Adipose tissue (tissue), 3 donors: Measurements from ENCODE around the gene SAMHD1. TPM values are rescaled to one million over a fixed set of nuclear protein-coding genes. Genes with fewer than 3 reads are reported as not detected.

Experiments used
- H3K27ac ChIP-seq: one replicate; pipeline ENCODE4 v1.5.1; 2013; ENCODE audit warnings: low read depth, low read length
- WGBS, 3 donors: extraction: QIAGEN DNeasy Blood & Tissue Kit; methylation state at CpG; one replicate each; pipeline ENCODE4 v1.1.7; 2013; 5-methylcytosine and 5-hydroxymethylcytosine counted together
- polyA plus RNA-seq, 3 donors: library from polyadenylated mRNA; stranded (reverse); fragments of 200-250 nt; gene quantifications; one replicate each; pipeline ENCODE4 v1.2.3, GENCODE V29; 2013
- donor health status: healthy with polysubstance abuse.
- donor health status: Bipolar disorder and iron deficiency.
- donor health status: healthy.

SAMHD1 gene
- polyA plus RNA-seq, 3 donors, result 45.6 to 179 (median 60.1) TPM

DNA sequence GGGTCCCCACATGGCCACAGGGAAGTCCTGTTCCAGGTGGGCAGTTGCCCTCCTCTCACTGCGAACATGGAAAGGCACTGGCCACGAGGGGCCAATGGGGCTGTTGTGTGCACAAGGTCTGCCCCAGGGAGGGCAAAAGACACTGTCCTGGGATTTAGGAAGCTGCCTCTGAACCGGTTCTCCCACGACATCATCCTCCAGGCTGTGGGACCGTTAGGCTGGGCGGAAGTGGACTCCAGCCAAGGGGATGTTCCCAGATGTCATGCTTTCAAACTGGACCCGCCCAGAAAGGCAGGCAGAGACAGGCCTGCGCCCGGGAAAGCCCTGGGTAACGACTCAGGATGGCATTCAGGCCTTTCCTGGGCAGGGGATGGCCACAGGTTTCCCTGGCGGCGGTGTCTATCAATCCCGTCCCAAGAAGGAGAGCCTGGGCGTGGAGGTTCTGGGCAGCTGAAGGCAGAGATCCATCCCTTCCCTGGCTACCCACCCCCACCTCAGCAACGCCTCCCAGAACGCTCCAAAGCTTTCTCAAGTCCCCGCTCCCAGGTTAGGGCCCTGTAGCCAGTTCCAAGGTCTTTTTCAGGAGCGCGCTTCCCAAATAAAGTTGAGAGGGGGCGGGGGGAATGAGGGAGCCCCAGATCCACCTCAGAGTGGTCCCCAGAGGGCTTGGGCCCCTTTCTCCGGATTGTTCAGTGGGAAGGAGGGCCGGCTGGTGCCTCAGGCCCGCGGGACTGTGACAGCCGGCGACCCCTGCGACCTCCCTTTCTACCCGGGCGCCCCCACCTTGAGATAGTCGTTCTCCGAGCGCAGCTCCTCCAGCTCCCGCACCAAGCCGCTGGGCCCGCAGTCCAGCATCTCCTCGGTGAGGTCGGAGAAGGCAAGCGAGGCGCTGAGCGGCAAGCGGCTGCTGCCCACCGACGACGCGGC lies 89.4 kb downstream of the SAMHD1 start:
- WGBS, 3 donors, result 22 to 39% (median 23%) methylated on average over 45 of the region's 45 CpGs
- H3K27ac ChIP-seq, result peak overlapping the region; percentile 52

DNA sequence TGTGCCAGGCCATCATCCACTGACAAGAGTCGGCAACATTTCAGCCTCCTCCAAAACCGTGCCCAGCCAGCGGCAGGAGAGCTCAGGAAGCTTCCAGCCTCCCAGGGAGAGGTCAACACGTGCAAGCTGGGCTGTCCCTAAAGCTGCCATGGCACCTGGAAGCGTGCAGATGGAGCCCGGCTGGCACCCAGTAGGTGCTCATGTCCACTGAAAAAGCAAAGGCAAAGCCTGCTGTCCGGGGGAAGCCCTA lies 90.0 kb downstream of the SAMHD1 start:
- 35 to 37% (median 35%) methylated on average over 7 of the region's 7 CpGs for WGBS, 3 donors
- H3K27ac ChIP-seq, result no peak overlapping the region

DNA sequence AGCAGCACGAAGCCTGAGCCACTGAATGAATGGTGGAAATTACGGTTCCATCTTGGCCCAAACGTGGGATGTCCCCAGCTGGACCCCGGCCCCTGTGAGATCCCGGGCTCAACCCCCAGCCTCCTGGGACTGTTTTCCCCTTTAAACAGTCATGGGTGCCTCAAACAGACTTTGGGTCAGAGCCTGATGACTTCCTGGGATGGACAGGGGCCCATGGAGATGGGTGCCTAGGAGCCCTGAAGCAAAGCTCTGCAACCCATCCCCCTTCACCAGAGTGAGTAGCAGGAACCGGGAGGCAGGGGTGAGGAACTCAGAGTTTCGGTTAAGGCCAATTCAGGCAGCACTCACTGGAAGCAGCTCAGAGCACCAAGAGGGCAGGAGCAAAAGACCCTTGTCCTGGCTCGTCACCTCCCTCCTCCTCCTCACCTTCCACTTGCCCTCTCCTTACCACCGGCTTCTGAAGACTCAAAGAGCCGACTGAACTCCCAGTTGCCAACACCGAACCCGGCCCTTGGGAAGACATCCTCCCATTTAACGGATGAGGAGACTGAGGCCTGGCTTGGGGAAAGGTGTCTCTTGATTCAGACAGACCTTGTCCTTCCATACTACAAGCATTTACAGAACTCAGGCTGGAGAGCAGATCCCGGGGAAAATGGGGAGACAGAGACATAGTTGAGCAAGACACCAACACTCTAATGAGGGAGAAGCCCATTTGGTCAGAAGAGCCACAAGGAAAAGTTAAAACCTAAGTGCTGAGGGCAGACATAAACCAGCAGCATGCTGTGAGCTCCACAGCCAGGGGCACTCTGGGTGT lies 90.5 kb downstream of the SAMHD1 start:
- no peak overlapping the region for H3K27ac ChIP-seq
- 69 to 86% (median 75%) methylated on average over 14 of the region's 14 CpGs for WGBS, 3 donors

DNA sequence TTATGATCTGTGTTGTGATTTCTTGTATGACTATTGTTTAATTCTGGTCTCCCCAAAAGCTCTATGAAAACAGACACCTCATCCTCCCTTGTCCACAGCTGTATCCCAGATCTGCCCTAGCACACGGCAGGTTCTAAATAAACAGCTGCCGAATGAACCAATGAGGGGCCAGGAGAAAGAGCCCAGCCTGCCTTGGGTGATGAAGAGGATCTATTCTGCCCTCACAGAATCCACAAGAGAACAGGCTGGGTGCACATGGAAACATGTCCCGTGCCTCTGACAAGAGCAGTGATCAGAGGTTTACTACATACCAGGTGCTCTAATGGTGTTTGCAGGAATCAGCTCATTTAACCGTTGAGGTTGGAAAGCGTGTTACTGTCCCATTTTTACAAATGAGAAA lies 91.2 kb downstream of the SAMHD1 start:
- H3K27ac ChIP-seq, result no peak overlapping the region
- 63 to 73% (median 69%) methylated on average over 5 of the region's 5 CpGs for WGBS, 3 donors

DNA sequence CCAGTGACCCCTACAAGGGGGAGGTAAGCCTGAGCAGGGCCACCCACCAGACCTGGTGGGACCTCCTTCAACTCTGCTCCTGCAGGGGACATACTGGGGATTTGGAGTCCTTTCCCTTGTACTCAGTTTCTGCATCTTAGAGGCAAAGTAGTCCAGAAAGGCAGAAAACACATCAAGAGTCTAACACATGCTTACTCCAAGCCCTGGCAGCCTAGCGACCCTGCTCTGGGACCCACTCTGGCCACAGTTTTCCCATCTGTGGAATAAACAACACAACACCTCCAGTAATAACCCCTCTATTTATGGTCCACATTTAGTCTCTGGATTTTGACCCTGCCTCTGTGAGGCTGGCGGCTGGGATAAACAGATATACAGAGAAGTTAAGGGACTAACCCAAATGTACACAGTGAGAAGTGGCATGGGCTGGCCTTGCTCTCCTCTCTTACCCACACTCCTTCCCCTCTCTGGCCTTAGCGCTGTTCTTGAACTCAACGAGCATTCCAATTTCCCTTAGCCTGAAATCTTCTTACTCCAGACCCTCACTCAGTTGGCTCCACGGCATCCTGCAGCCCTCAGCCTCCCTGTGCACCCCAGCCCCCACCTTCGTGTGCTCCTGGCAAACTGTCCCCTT lies 91.7 kb downstream of the SAMHD1 start:
- WGBS, 3 donors, result 48 to 77% (median 67%) methylated on average over 6 of the region's 6 CpGs
- no peak overlapping the region for H3K27ac ChIP-seq

DNA sequence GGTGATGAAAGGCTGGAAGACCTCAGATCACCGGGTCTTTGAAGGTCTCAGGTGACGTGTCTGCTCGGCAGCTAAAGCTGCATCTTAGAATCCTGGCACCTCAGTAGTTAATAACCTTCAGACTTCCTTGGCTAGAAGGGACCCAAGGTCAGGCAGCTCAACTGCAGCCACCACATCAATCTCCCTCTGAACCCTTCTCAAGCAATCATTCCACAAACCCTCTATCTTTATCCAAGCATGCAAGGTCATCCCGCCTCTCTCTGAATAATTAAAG lies 92.3 kb downstream of the SAMHD1 start:
- no peak overlapping the region for H3K27ac ChIP-seq
- WGBS, 3 donors, result 56 to 84% (median 70%) methylated on average over 4 of the region's 4 CpGs

DNA sequence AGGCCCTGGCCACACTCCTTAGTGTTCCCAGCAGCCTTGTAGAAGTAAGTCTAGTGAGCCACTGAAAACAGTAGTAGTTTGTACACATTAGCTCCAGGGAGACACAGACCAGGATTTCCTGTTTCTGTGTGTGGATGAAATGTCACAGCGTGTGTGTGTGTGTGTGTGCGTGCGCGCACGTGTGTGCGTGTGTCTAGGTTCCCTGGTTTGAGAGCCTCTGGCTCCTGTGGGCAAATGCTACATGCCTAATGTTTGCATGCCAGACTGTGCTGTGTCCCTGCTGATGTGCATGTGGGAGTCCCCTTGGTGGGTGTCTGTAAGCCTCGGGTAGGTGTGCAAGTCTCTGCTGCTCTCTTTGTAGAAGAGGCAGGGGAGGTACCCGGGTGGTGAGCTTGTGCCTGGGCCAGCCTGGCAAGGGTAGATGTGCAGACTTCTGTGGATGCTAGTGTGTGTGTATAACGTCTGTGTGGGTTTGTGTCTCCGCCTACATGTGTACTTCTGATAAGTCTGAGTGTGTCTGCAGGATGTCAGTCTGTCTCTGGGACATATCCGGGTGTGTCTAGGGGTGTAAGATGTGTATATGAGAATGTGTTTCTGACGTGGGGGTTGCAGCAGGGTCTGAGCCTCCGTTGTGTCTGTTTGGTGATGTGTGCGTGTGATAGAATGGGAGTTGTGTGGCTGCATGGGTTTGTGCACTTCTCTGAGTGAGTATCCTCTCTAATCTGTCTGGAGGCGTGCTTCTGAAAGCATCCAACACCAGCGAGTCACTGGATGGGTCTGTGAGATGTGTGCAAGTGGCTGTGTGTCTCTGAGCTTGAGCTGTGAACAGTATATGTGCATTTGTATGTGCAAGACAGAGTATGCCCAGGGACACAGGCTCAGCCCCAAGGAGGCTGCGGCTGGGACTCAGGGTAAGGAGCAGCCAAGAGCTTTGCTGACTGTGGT lies 94.5 kb downstream of the SAMHD1 start:
- H3K27ac ChIP-seq, result no peak overlapping the region
- 45 to 67% (median 46%) methylated on average over 17 of the region's 17 CpGs for WGBS, 3 donors

DNA sequence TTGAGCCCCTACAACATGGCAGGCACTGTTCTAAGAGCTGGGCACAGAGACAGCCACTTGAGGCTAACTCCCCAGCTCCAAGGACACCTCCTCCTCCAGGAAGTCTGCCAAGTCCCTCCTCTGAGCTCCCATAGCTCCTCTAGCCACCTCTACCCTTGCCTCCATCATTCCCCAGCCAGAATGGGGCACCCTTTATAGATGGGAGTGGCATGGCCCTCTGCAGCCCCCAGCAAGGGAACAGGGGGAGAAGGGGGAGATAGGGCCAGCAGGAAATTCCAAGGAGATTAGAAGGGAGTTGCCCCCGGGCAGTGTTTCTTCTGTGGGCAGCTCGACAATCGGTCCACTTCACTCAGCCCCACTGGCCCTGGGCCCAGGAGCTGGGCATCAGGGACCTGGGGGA lies 95.3 kb downstream of the SAMHD1 start:
- 54 to 83% (median 59%) methylated on average over 3 of the region's 3 CpGs for WGBS, 3 donors
- no peak overlapping the region for H3K27ac ChIP-seq

DNA sequence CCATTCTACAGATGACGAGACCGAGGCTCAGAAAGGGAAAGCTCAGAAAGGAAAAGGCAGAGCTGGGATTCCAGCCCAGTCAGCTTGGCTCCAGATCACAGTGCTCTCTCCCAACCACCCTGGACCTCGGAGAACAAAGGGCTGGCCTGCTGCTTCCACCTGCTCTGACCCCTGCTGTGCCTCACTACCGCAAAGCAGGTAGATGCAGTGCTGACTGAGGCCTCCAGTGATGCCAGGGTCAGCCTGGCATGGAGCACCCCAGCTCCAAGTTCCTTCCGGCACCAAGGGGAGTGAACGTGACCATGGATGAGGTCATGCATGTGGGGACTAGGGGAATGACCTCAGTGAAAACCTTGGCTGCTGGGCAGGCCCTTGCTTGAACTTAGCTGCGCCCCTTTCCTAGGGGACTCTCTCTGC lies 96.3 kb downstream of the SAMHD1 start:
- WGBS, 3 donors, result 60 to 81% (median 61%) methylated on average over 7 of the region's 7 CpGs
- no peak overlapping the region for H3K27ac ChIP-seq

DNA sequence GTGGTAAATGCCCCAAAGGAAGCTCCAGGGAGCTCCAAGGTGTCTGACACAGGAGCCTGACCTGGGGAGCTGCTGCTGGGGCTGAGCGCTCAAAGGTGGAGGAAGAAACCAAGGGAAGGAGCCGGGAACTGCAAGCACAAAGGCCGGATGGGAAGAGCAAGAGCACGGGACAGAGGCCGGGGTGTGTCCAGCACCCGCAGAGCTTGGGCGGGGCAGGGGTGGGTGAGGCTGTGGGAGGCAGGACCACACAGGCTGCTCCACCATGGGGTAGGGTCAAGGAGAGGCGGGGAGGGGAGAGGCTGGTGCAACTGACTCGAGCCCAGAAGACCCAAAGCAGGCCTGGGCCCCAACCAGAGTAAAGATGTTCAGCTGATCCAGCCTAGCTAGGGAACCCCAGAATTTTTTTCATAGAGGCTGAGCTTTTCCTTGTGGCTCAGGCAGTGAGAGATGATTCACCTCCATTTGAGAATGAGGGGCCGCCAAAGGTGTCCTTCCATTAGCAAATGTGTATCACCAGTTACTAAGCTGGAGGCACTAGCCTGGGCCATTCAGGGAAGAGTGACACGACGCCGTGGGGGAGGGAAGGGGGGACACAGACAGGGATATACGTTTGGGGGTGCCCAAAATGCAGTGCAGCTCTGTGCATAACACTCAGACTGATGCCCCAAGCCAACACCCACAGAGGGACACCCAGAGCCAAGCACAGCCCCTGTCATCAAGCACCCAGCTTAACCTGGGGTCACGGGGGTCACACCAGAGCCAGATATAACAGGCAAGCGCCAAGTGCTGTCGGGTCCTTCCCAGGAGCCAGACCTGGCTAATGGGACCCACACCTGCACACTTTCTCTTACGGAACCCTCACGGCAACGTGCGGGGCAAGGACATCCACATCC lies 96.9 kb downstream of the SAMHD1 start:
- 70 to 87% (median 73%) methylated on average over 20 to 21 of the region's 21 CpGs for WGBS, 3 donors
- no peak overlapping the region for H3K27ac ChIP-seq

DNA sequence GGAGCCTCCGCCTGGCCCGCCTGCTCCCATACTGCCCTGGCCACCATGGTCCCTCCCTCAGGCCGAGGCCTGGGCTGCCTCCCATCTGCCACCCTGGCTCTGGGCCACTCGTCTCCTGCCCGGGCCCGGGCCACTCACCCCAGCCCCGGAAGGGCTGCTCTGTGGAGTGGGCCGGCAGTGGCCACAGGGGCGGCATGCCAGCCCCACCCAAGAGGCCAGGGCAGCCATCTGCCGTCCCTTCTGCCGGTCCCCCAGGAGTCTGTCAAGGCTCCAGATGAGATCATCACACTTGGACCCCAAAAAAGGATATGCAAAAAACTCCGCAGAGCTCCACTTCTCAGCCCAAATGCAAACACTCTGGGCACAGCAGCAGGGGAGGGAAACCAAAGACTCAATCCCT lies 99.3 kb downstream of the SAMHD1 start:
- H3K27ac ChIP-seq, result peak overlapping the region; percentile 17
- WGBS, 3 donors, result 63 to 71% (median 65%) methylated on average over 12 of the region's 12 CpGs

DNA sequence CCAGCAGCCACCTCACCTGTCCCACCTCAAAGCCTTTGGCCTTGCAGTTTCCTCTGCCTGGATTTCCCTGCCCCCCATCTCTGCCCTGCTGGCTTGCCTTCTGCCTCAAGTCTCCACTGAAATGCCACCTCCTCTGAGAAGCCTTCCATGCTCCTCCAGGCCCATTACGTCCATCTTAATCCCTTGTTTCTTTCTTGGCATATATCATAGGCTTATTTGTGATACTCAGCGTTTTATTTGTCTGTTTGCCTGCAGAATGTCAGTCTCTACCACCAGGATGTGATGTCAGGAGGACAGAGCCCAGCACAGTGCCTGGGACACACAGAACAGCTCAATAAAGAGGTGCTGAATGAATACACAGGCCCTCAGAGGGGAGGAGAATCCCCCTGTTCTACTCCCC lies 100.0 kb downstream of the SAMHD1 start:
- 88 to 92% (median 88%) methylated on average over 2 of the region's 2 CpGs for WGBS, 3 donors
- peak overlapping the region; percentile 23 for H3K27ac ChIP-seq

DNA sequence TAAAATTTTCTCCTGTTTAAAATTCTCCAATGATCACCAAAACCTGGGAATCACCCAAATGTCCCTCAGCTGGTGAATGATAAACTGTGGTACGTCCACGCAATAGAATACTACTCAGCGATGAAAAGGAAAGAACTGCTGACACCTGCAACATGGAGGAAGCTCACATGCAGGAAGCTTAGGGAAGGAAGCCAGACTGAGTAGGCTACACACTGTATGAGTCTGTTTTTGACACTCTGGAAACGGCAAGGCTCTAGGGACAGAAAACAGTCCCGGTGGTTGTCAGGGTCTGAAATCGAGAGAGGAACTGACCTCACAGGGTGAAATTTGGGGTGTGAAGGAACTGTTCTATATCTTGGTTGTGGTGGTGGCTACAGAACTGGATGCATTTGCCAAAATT lies 100.7 kb downstream of the SAMHD1 start:
- WGBS, 3 donors, result 80 to 94% (median 84%) methylated on average over 6 of the region's 6 CpGs
- H3K27ac ChIP-seq, result no peak overlapping the region

DNA sequence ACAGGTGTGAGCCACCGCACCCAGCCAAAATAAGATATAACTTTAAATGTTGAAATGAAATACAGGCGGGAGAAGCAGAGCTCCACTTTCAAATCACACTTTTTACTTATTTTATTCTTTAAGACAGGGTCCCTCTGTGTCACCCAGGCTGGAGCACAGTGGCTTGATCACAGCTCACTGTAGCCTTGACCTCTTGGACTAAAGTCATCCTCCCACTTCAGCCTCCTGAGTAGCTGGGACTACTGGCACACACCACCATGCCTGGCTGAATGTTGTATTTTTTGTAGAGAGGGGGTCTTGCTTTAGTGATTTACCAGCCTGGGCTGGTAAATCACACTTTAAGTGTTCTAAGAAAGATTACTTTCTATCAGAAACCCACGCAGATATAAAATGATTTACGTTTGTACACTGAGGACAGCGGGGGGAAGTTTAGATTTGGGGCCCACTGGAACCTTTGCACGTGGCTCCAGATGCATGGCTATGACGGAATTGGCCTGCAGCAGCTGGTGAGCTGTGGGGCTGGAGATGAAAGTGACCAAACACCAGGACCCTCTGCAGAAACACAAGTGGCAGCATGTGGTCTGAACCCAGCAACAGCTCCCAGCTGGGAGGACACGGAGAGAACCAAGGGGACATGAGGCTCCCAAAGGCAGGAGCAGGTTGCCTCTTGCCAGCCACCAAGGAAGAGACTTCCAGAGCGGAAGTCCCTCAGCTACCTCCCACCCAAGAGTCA lies 102.0 kb downstream of the SAMHD1 start:
- WGBS, 3 donors, result 87 to 93% (median 93%) methylated on average over 9 of the region's 9 CpGs
- no peak overlapping the region for H3K27ac ChIP-seq

DNA sequence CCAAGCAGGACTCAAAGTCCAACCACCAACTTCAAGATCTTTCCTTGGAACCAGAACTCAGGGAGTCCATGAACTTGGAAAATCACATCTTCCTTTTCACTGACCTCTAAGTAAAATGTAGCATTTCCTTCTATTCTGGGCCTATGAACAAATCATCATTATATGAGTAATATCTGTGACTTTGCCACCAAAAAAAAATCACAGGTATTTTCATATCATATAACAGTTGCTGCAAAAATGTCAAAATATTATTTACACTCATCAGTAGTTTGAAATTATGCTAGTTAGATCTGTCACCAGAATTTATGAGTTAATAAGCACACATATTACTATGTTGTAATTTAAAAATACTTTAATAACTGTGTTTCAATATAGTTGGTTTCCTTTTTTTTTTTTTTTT lies 102.8 kb downstream of the SAMHD1 start:
- no peak overlapping the region for H3K27ac ChIP-seq

DNA sequence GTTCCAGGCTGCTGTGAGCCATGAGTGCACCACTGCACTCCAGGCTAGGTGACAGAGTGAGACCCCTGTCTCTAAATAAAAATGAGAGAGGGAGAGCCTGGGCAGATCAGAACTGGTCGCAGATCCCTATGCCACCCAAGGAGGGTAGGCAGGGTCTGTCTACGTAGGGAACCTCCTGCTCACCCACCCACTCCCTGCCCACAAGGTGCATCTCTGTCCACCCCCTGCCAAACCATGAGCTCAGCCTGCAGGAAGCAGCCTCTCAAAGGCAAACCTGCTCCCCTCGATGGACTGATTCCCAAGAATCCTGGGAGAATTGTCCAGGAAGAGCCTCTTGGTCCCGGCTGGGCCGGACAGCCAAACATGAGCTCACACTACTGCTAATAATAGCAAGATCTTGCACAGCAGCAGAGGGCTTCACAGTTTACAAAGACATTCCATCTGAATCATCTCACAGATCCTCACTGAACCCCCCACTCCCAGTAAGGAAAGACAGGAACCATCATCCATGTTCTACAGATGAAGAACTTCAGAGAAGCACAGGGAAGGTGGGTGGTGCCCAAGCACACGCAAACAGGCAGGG lies 103.3 kb downstream of the SAMHD1 start:
- H3K27ac ChIP-seq, result peak overlapping the region; percentile 1
- 46 to 66% (median 50%) methylated on average over 6 of the region's 6 CpGs for WGBS, 3 donors

DNA sequence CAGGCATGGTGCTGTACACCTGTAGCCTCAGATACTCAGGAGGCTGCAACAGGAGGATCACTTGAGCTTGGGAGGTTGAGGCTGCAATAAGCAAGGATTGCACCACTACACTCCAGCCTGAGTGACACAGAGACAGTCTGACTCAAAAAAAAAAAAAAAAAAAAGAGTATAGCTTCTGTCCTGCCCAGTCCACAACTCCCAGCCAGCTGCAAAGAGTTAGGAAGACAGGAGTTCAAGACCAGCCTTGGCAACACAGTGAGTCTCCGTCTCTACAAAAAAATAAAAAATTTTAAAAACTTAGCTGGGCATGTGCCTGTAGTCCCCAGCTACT lies 103.8 kb downstream of the SAMHD1 start:
- peak overlapping the region; percentile 1 for H3K27ac ChIP-seq
- WGBS, 3 donors, result 55 to 79% (median 67%) methylated on average over 1 of the region's 1 CpG
